Spleen (tissue), 11 donors: Measurements from ENCODE around the gene CDCA5. TPM values are rescaled to one million over a fixed set of nuclear protein-coding genes. Genes with fewer than 3 reads are reported as not detected.

ENCODE experiments used
- DNase-seq: peaks from one replicate; pipeline ENCODE4 v3.0.0-alpha.2; 2020
- H3K27ac ChIP-seq, 8 donors: fragments of 200-600 bp; sonication (generic) in 7 of 8; 1 replicate in 4 of 8; 2 replicates in 4 of 8; pipeline versions ENCODE4 v1.5.0 to v1.8.0; 2016 to 2021; ENCODE audit warnings: inconsistent platforms in 4 of 8, mild to moderate bottlenecking in 4 of 8, moderate library complexity in 1 of 8
- H3K27me3 ChIP-seq, 7 donors: fragments of 200-600 bp; sonication (generic) in 6 of 7; replicated peaks in 1 of 7; 1 replicate in 4 of 7; 2 replicates in 3 of 7; pipeline versions ENCODE4 v1.5.0 to v1.8.0; 2016 to 2021; ENCODE audit warnings: inconsistent platforms in 3 of 7, mild to moderate bottlenecking in 1 of 7
- H3K36me3 ChIP-seq, 6 donors: fragments of 200-600 bp; sonication (generic) in 5 of 6; 1 replicate in 4 of 6; 2 replicates in 2 of 6; pipeline versions ENCODE4 v1.5.0 to v1.8.0; 2016 to 2021; ENCODE audit warnings: inconsistent platforms in 2 of 6
- H3K4me1 ChIP-seq, 6 donors: fragments of 200-600 bp; sonication (generic) in 5 of 6; 1 replicate in 3 of 6; 2 replicates in 3 of 6; pipeline versions ENCODE4 v1.5.0 to v1.8.0; 2016 to 2021; ENCODE audit warnings: inconsistent platforms in 3 of 6
- H3K4me3 ChIP-seq, 8 donors: fragments of 200-600 bp; sonication (generic) in 7 of 8; 1 replicate in 4 of 8; 2 replicates in 4 of 8; pipeline versions ENCODE4 v1.5.0 to v1.8.0; 2016 to 2021; ENCODE audit warnings: inconsistent platforms in 4 of 8, mild to moderate bottlenecking in 4 of 8, moderate library complexity in 2 of 8
- H3K9me3 ChIP-seq, 8 donors: fragments of 200-600 bp; sonication (generic) in 7 of 8; 1 replicate in 4 of 8; 2 replicates in 4 of 8; pipeline versions ENCODE4 v1.5.0 to v1.8.0; 2016 to 2021; ENCODE audit warnings: inconsistent platforms in 4 of 8
- POLR2A ChIP-seq, 3 donors: fragments of 450-650 bp; IDR thresholded peaks; one replicate each; pipeline ENCODE4 v1.5.1; 2017; ENCODE audit warnings: antibody characterized with exemption in 3 of 3, mild to moderate bottlenecking in 1 of 3
- POLR2AphosphoS5 ChIP-seq, 3 donors: sonication (generic); formaldehyde crosslinking; IDR thresholded peaks; one replicate each; pipeline ENCODE4 v1.5.1; 2017; ENCODE audit warnings: antibody characterized with exemption in 3 of 3
- WGBS, 5 donors: extraction: QIAGEN DNeasy Blood & Tissue Kit in 3 of 5; methylation state at CpG; one replicate each; pipeline versions ENCODE4 v1.1.5 to v1.1.7; 2013 to 2018; 5-methylcytosine and 5-hydroxymethylcytosine counted together
- intact Hi-C: fragments of 100-400 bp; cut with DNase I; formaldehyde crosslinking; loops from one replicate; pipeline ENCODE4 v1.15.0; 2023; ENCODE audit warnings: low total_unique reads
- polyA plus RNA-seq, 3 donors: library from polyadenylated mRNA; stranded (reverse); fragments of 200-250 nt; gene quantifications; one replicate each; pipeline ENCODE4 v1.2.1, GENCODE V29; 2013
- total RNA-seq, 7 donors: library from RNA; depleted of rRNA in 3 of 7; stranded (reverse); fragments of >200 nt in 3 of 7; fragmentation: NEBNext Ultra II Directional in 4 of 7; extraction: Animal tissue kit (Norgen Biotek cat#: 25700) in 4 of 7; gene quantifications; one replicate each; pipeline versions ENCODE4 v1.1.0 to v1.2.1, GENCODE V29; 2016 to 2021
- TF ChIP-seq, protein P1 (sequence below), 11 experiments: fragments of 200-600 bp in 7 of 11; fragments of 450-650 bp in 4 of 11; sonication (generic) in 4 of 11; IDR thresholded peaks in 8 of 11; conservative IDR thresholded peaks in 3 of 11; 1 replicate in 7 of 11; 2 replicates in 4 of 11; pipeline versions ENCODE4 v1.4.0 to v1.8.0; 2016 to 2021; ENCODE audit warnings: antibody characterized with exemption in 11 of 11, inconsistent platforms in 4 of 11, mild to moderate bottlenecking in 1 of 11
- donor health status: healthy with polysubstance abuse.
- donor health status: DM: no; HTN: no; CAD: no; lungs with moderate emphysema.
- donor health status: DM: no; HTN: no; CAD: no.
- donor health status: Bipolar disorder and iron deficiency.
- donor health status: healthy.
- donor health status: DM: no; HTN: no; CAD: no.
- donor health status: DM: yes; HTN: yes; CAD: no.

CDCA5 gene
- total and polyA plus RNA-seq, 10 donors = 1.5 to 11.1 (median 5.3) TPM

DNA sequence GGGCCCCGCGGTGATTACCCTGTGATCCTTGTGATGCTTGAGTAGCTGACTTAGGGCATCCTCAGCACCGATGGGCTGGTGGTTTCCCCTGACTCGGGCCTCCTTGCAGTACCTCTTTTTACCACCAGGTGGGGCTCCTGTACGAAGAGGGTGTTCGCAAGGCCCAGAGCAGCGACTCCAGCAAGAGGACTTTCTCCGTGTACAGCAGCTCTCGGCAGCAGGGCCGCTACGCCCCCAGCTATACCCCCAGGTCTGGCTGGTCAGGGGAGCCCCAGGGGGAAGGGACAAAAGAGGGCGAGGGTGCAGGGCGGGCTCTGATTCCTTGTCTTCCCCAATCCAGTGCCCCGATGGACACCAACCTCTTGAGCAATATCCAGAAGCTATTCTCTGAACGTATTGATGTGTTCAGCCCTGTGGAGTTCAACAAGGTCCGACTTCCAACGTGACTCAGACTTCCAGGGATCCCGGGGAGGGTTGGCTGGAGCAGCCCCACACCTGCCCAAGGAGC lies 26.6 kb upstream of the CDCA5 start:
- Histone ChIP-seq H3K36me3 (peaks cover 0 to 51% (median 31%) of the 10 kb centered on the region in 6 donors), H3K27me3 (no peaks in the 10 kb centered on the region), H3K27ac (peak overlapping the region; percentile 32 to 84 (median 58)), H3K9me3 (no peaks in the 10 kb centered on the region), H3K4me1 (peaks cover 28 to 53% (median 42%) of the 10 kb centered on the region in 6 donors), H3K4me3 (no peak overlapping the region)
- intact Hi-C loops = no loop called here
- DNase-seq = peak; percentile 95
- no peak for TF ChIP-seq POLR2A (IDR thresholded peaks at IDR 0.05)
- TF ChIP-seq, protein P1, sequence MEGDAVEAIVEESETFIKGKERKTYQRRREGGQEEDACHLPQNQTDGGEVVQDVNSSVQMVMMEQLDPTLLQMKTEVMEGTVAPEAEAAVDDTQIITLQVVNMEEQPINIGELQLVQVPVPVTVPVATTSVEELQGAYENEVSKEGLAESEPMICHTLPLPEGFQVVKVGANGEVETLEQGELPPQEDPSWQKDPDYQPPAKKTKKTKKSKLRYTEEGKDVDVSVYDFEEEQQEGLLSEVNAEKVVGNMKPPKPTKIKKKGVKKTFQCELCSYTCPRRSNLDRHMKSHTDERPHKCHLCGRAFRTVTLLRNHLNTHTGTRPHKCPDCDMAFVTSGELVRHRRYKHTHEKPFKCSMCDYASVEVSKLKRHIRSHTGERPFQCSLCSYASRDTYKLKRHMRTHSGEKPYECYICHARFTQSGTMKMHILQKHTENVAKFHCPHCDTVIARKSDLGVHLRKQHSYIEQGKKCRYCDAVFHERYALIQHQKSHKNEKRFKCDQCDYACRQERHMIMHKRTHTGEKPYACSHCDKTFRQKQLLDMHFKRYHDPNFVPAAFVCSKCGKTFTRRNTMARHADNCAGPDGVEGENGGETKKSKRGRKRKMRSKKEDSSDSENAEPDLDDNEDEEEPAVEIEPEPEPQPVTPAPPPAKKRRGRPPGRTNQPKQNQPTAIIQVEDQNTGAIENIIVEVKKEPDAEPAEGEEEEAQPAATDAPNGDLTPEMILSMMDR (IDR thresholded peaks at IDR 0.05 in 8 of 11, conservative IDR thresholded peaks at IDR 0.05 in 3 of 11) = peak; percentile 97 to 100 (median 99)
- TF ChIP-seq POLR2AphosphoS5 (IDR thresholded peaks at IDR 0.05) = peak; percentile 46 to 61 (median 49)
- 14 to 20% (median 15%) methylated on average over 12 to 18 of the region's 18 CpGs for WGBS, 5 donors

DNA sequence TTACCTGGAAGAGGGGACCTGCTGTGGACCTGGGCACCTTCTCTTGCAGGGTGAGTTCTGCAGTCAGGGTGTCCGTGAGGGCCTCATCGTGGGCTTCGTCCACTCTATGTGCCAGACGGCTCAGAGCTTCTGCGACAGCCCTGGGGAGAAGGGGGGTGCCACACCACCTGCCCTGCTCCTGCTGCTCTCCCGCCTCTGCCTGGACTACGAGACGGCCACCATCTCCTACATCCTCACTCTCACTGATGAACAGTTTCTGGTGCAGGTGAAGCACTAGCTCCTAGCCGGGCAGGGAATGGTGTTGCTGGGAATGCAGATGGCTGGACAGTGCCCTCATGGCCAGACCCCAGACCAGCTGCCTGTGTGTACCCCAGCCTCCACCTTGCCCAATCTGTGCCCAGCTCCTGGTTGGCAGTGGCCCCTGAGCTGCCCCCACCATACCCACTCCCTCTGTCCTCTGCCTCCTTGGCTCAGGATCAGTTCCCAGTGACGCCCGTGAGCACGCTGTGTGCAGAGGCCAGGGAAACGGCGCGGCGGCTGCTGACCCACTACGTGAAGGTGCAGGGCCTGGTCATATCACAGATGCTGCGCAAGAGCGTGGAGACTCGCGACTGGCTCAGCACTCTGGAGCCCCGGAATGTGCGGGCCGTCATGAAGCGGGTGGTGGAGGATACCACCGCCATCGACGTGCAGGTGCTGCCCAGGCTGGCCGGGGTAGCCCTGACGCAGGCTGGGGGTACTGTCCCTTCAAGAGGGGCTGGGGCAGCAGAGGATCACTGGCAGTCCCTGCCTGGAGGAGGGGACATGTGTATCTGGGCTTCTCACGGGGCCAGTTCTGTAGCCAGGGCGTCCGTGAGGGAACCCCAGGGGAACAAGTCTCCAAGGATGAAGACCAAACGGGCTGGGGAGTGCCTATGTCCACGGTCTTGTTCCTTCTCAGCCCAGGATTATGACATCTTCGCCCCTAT lies 25.7 kb upstream of the CDCA5 start:
- WGBS, 5 donors = 90 to 95% (median 90%) methylated on average over 21 to 36 of the region's 36 CpGs
- no peak overlapping the region for H3K4me3 ChIP-seq
- peaks cover 28 to 49% (median 39%) of the 10 kb centered on the region in 6 donors for H3K4me1 ChIP-seq
- peaks cover 0 to 53% (median 36%) of the 10 kb centered on the region in 6 donors for H3K36me3 ChIP-seq
- peak; percentile 81 for DNase-seq
- TF ChIP-seq, protein P1 (IDR thresholded peaks at IDR 0.05 in 8 of 11, conservative IDR thresholded peaks at IDR 0.05 in 3 of 11) = no peak
- TF ChIP-seq POLR2A (IDR thresholded peaks at IDR 0.05) (no peak), POLR2AphosphoS5 (IDR thresholded peaks at IDR 0.05) (peak in 1 of 3 donors; percentile 45)
- no peaks in the 10 kb centered on the region for H3K9me3 ChIP-seq
- no peaks in the 10 kb centered on the region for H3K27me3 ChIP-seq
- peak overlapping the region in 2 of 8 donors; percentile 82 to 84 for H3K27ac ChIP-seq
- intact Hi-C loops = no loop called here

DNA sequence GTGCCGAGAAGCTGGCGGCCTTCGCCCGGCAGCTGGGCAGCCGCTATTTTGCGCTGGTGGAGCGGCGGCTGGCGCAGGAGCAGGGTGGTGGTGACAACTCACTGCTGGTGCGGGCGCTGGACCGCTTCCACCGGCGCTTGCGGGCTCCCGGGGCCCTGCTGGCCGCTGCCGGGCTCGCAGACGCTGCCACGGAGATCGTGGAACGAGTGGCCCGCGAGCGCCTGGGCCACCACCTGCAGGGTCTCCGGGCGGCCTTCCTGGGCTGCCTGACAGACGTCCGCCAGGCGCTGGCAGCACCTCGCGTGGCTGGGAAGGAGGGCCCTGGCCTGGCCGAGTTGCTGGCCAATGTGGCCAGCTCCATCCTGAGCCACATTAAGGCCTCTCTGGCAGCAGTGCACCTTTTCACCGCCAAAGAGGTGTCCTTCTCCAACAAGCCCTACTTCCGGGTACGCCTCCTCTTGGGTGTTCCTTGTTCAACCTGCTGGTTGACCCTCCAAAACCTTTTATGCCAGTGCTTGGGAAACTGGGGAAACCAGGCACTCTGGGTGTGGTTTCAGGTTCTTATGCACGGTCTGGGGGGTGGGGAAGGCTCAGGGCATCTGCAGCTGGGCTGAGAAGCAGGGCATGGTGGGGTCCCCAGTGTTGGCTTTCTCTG lies 24.8 kb upstream of the CDCA5 start:
- H3K36me3 ChIP-seq = peaks cover 0 to 60% (median 36%) of the 10 kb centered on the region in 6 donors
- no peaks in the 10 kb centered on the region for H3K9me3 ChIP-seq
- WGBS, 5 donors = 88 to 95% (median 94%) methylated on average over 14 to 38 of the region's 38 CpGs
- intact Hi-C loops = no loop called here
- H3K4me1 ChIP-seq = peaks cover 28 to 50% (median 38%) of the 10 kb centered on the region in 6 donors
- no peak overlapping the region for H3K27ac ChIP-seq
- no peak overlapping the region for H3K4me3 ChIP-seq
- TF ChIP-seq, protein P1 (IDR thresholded peaks at IDR 0.05 in 8 of 11, conservative IDR thresholded peaks at IDR 0.05 in 3 of 11) = peak in 1 of 11 experiments; percentile 11
- peak in 1 of 3 donors; percentile 3 for TF ChIP-seq POLR2AphosphoS5 (IDR thresholded peaks at IDR 0.05)
- no peak for TF ChIP-seq POLR2A (IDR thresholded peaks at IDR 0.05)
- DNase-seq = peak; percentile 75
- H3K27me3 ChIP-seq = no peaks in the 10 kb centered on the region
